Activated T-cell treated with anti-CD3 and anti-CD28 coated beads, Interleukin-2, amount 50 U/mL, for 4 hours (primary cell): ENCODE data around the gene RWDD4. TPM values are rescaled to one million over a fixed set of nuclear protein-coding genes. Genes with fewer than 3 reads are reported as not detected.

ENCODE experiments used
- ATAC-seq, 2 donors: fragments of 200-7000 bp; cut with Tn5 transposase; one replicate each; pipeline ENCODE4 v1.10.0; 2021
- DNase-seq: peaks from one replicate; pipeline ENCODE4 v3.0.0-alpha.2; 2020
- H3K27me3 Mint-ChIP-seq: one replicate; pipeline ENCODE4 v1.8.0; 2021; ENCODE audit warnings: low read depth, mixed read lengths
- H3K36me3 Mint-ChIP-seq: one replicate; pipeline ENCODE4 v1.8.0; 2022; ENCODE audit warnings: mixed read lengths; ENCODE audit not compliant: insufficient read depth
- H3K4me1 Mint-ChIP-seq: one replicate; pipeline ENCODE4 v1.8.0; 2021; ENCODE audit warnings: low read depth, mixed read lengths
- H3K4me3 Mint-ChIP-seq: one replicate; pipeline ENCODE4 v1.8.0; 2021; ENCODE audit warnings: mild to moderate bottlenecking, moderate library complexity, mixed read lengths
- H3K9me3 Mint-ChIP-seq: one replicate; pipeline ENCODE4 v1.8.0; 2021; ENCODE audit warnings: mixed read lengths
- total RNA-seq, 3 donors: library from RNA; stranded (reverse); gene quantifications; one replicate each; pipeline ENCODE4 v1.2.1, GENCODE V29; 2021

RWDD4 gene
- total RNA-seq, 3 donors from 2014 or later, result 28.0 to 30.7 (median 29.7) TPM

DNA sequence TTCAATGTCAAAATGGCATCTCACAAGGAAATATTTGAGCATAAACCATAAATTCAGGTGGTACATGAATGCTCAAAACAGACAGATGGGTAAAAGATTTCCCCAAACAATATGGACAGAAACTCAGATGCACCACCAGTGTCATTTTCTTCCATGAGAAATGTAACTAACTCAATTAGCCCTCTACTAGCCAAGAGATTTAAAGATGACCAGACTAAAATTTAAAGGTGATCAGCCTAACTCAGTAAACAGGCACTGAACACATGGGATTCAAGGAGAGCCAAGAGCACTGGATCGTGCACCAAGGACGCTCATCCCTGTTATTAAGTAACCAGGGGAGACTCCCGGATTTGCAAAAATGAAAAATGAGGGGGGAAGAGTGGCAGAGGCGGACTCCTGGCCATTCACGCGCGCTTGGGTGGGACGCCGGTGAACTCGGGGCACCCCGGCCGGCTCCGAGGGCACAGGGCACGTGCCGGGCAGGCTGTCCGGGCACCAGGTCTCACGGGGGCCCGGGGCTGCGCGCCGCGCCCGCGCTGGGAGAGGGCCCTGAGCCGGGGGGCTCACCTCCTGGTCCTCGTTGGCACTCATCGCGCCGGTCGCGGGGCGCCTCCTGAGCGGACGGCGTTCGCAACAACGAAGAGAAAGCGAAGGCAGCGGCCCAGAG lies 490 bp downstream of the RWDD4 start:
- H3K4me1 Mint-ChIP-seq, result peaks cover 25% of the 10 kb centered on the region
- DNase-seq, result peak; percentile 7
- H3K27me3 Mint-ChIP-seq, result no peaks in the 10 kb centered on the region
- H3K4me3 Mint-ChIP-seq, result peak overlapping the region; percentile 94
- H3K36me3 Mint-ChIP-seq, result peaks cover 6% of the 10 kb centered on the region
- H3K9me3 Mint-ChIP-seq, result no peaks in the 10 kb centered on the region
- ATAC-seq, result no peak

- Mint-ChIP-seq H3K4me3 (peak overlapping the region; percentile 94), H3K36me3 (peaks cover 13% of the 10 kb centered on the region), H3K9me3 (no peaks in the 10 kb centered on the region), H3K4me1 (peaks cover 25% of the 10 kb centered on the region), H3K27me3 (no peaks in the 10 kb centered on the region)
- ATAC-seq (no peak), DNase-seq (no peak)
Measured at GRCh38 chr4:183657564-183657963, 1.4 kb downstream of the RWDD4 start.

- peaks cover 11% of the 10 kb centered on the region for H3K36me3 Mint-ChIP-seq
- DNase-seq (no peak), ATAC-seq (no peak)
- no peaks in the 10 kb centered on the region for H3K27me3 Mint-ChIP-seq
- H3K4me1 Mint-ChIP-seq, result no peaks in the 10 kb centered on the region
- no peaks in the 10 kb centered on the region for H3K9me3 Mint-ChIP-seq
- no peak overlapping the region for H3K4me3 Mint-ChIP-seq
Measured at GRCh38 chr4:183645326-183645725, 13.7 kb downstream of the RWDD4 start.

DNA sequence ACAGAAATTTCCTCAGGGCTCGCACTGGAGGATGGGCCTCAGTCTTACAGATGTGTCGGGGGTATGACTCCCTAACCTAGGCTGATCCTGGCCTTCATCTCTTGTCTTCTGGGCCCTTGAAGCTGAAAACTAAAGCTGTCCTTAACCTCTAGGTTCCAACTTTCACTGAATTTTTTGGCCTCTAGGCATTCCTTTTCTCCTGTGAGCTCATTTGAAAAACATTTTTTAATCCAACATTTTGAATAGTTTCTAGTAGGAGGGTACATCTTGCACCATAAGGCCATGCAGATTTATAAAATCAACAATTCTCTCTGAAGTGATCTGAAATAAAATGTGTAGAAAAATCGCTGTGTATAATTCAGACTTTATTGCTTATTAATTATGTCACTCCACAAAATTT lies 19.7 kb downstream of the RWDD4 start:
- H3K9me3 Mint-ChIP-seq, result no peaks in the 10 kb centered on the region
- DNase-seq (no peak), ATAC-seq (no peak)
- no peak overlapping the region for H3K4me3 Mint-ChIP-seq
- H3K36me3 Mint-ChIP-seq, result peaks cover 10% of the 10 kb centered on the region
- H3K4me1 Mint-ChIP-seq, result peaks cover 11% of the 10 kb centered on the region
- H3K27me3 Mint-ChIP-seq, result no peaks in the 10 kb centered on the region

GRCh38 chr4:183638436-183638835 lies 20.5 kb downstream of the RWDD4 start:
- Mint-ChIP-seq H3K36me3 (peaks cover 7% of the 10 kb centered on the region), H3K4me3 (no peak overlapping the region), H3K4me1 (peaks cover 12% of the 10 kb centered on the region), H3K9me3 (no peaks in the 10 kb centered on the region), H3K27me3 (no peaks in the 10 kb centered on the region)
- DNase-seq, result no peak
- ATAC-seq, result no peak

DNA sequence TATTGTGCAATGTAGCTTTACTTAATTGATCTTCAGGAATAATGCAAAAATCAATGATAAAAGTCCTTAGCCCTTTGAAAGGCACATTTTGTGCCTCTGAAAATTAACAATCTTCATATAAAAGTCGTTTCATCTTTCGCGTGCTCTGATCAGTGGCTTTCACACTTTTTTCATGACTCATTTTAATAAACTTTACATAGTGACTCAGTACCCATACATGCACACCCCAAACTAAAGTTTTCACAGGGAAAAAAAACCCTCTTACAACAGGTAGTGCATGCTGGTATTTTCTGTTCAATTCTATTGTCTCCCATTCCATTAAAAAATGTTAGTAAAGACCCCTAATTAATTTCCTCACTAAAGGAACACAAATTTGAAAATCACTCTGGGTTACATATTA lies 21.5 kb downstream of the RWDD4 start:
- peaks cover 7% of the 10 kb centered on the region for H3K36me3 Mint-ChIP-seq
- no peaks in the 10 kb centered on the region for H3K27me3 Mint-ChIP-seq
- no peaks in the 10 kb centered on the region for H3K9me3 Mint-ChIP-seq
- DNase-seq (no peak), ATAC-seq (peak; percentile 83 to 84)
- H3K4me1 Mint-ChIP-seq, result peaks cover 13% of the 10 kb centered on the region
- H3K4me3 Mint-ChIP-seq, result no peak overlapping the region

DNA sequence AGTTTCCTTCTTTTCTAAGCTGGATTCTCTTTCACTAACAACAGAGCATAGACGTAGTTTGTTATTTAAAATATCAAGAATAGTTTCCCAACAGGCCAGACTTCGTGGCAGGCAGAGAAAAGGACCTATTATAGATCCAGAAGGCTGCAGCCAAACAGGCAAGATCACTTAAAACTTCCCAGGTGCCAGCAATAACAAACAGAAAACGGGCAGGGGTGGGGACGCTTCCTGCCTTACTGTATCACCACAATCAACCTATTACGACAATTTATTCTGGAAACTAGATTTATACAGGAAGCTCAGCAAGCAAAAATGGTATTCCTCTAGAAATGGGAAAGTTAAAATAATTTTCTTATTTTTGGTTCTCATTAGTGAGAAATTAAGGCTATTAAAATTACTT lies 22.1 kb downstream of the RWDD4 start:
- Mint-ChIP-seq H3K27me3 (no peaks in the 10 kb centered on the region), H3K4me3 (no peak overlapping the region), H3K36me3 (peaks cover 7% of the 10 kb centered on the region), H3K9me3 (no peaks in the 10 kb centered on the region), H3K4me1 (peaks cover 13% of the 10 kb centered on the region)
- DNase-seq (no peak), ATAC-seq (no peak)

GRCh38 chr4:183636503-183636902 lies 22.5 kb downstream of the RWDD4 start:
- peaks cover 13% of the 10 kb centered on the region for H3K4me1 Mint-ChIP-seq
- H3K36me3 Mint-ChIP-seq, result peaks cover 7% of the 10 kb centered on the region
- H3K9me3 Mint-ChIP-seq, result no peaks in the 10 kb centered on the region
- H3K4me3 Mint-ChIP-seq, result no peak overlapping the region
- H3K27me3 Mint-ChIP-seq, result no peaks in the 10 kb centered on the region
- ATAC-seq (no peak), DNase-seq (no peak)

DNA sequence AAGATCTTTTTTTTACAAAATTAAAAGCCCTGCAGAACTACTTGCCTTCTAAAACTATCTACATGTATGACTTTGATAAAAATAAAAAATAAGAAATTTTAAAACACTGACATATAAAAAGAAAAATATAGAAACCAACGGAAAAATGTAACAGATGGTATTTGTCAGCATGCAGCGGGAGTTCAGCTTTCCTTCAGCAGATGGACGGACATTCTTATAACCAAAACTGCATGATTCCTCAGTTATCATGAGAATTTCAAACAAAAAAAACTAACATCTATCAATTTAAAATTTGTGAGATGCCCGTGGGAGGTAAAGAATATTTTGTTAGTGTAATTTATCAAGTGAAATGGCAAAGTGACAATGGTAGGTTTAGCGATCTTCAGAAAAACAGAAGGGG lies 23.2 kb downstream of the RWDD4 start:
- ATAC-seq, result no peak
- no peak overlapping the region for H3K4me3 Mint-ChIP-seq
- H3K4me1 Mint-ChIP-seq, result peaks cover 13% of the 10 kb centered on the region
- H3K9me3 Mint-ChIP-seq, result no peaks in the 10 kb centered on the region
- DNase-seq, result no peak
- H3K36me3 Mint-ChIP-seq, result peaks cover 3% of the 10 kb centered on the region
- H3K27me3 Mint-ChIP-seq, result no peaks in the 10 kb centered on the region

DNA sequence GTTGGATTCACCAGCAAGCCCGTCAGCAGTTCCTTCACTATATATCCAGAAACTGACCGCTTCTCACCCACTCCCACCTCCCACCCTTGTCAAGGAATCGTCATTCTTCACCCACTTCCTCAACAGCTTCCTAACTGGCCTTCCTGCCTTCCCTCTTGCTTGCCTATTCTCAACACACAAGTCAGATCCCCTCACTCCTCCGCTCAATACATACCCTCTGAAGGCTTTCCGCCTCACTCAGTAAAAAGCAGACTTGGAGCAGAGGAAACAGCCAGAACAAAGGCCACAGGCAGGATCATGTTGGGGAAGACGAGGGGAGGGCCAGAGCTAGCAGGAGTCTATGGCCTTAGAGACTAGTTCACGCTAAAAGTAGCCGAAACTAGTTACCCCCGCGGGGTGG lies 23.7 kb downstream of the RWDD4 start:
- no peak overlapping the region for H3K4me3 Mint-ChIP-seq
- H3K36me3 Mint-ChIP-seq, result peaks cover 3% of the 10 kb centered on the region
- ATAC-seq, result no peak

GRCh38 chr4:183633476-183634400 lies 25.2 kb downstream of the RWDD4 start:
- H3K4me1 Mint-ChIP-seq, result peaks cover 13% of the 10 kb centered on the region
- H3K27me3 Mint-ChIP-seq, result no peaks in the 10 kb centered on the region
- no peak overlapping the region for H3K4me3 Mint-ChIP-seq
- H3K9me3 Mint-ChIP-seq, result no peaks in the 10 kb centered on the region
- DNase-seq (no peak), ATAC-seq (peak in 1 of 2 donors; percentile 41)
- no peaks in the 10 kb centered on the region for H3K36me3 Mint-ChIP-seq

More for the DNA sequence above, 23.7 kb downstream of the RWDD4 start:
- Mint-ChIP-seq H3K27me3 (no peaks in the 10 kb centered on the region), H3K9me3 (no peaks in the 10 kb centered on the region), H3K4me1 (peaks cover 13% of the 10 kb centered on the region)
- no peak for DNase-seq

GRCh38 chr4:183632689-183633088 lies 26.3 kb downstream of the RWDD4 start:
- no peaks in the 10 kb centered on the region for H3K36me3 Mint-ChIP-seq
- no peak for ATAC-seq
- H3K4me1 Mint-ChIP-seq, result peaks cover 13% of the 10 kb centered on the region
- DNase-seq, result no peak
- H3K9me3 Mint-ChIP-seq, result no peaks in the 10 kb centered on the region
- H3K27me3 Mint-ChIP-seq, result peaks cover 2% of the 10 kb centered on the region
- H3K4me3 Mint-ChIP-seq, result no peak overlapping the region

DNA sequence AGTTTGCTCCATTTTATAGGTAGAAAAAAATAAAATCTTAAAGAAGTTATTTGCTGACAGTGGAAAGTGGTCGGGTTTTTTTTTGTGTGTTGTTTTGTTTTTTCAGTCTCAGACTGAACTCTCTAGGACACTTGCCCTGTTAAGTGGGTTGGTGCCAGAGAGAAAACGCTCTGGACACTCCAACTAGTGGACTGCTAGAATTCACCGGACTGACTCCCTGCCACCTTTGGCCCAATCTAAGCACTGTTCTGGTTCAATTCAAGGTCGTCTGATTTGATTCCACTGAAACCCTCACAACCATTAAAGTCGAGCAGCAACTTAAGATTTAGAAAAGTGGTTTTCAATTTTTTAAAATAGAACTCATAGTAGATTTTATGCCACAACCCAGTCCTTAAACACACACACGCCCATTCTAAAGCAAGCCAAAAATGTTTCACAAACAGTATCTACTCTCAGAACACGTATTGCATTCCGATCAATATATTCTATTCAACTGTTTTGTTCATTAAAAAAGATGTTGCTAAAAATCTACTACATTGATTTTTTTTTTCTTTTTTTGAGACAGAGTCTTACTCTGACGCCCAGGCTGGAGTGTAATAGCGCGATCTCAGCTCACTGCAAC lies 27.3 kb downstream of the RWDD4 start:
- DNase-seq, result no peak
- Mint-ChIP-seq H3K36me3 (no peaks in the 10 kb centered on the region), H3K9me3 (no peaks in the 10 kb centered on the region), H3K4me3 (no peak overlapping the region), H3K27me3 (peaks cover 2% of the 10 kb centered on the region), H3K4me1 (peaks cover 3% of the 10 kb centered on the region)
- ATAC-seq, result no peak

DNA sequence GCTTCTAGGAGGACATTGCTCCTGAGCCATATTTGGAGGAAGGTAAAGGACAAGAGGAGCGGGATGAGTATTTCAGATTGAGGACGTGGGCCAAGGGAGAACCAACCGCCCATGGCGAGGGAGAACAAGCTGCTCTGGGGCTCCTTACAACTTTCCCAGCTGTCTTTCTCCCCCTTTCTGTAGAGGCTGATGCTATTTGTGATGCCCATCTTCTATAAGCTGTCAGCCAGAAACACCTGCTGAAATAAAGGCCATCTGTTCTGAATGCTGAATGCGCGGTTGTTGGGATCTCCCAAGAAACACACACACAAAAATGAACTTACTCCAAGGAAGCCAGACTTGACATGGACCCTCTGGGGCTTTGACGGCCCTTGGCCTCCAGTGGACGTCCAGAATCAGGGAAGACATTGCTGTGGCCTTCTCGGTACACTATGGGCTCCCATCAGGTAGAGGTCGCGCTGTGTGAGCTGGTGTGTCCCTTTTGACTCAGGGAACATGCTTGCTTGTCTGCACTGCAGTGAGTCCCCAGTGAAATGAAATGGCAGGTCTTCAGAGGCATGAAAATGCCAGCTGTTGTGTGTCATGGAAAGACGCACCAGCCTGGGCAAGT lies 30.9 kb downstream of the RWDD4 start:
- Mint-ChIP-seq H3K27me3 (peaks cover 2% of the 10 kb centered on the region), H3K4me3 (no peak overlapping the region), H3K36me3 (no peaks in the 10 kb centered on the region), H3K9me3 (no peaks in the 10 kb centered on the region), H3K4me1 (no peaks in the 10 kb centered on the region)
- DNase-seq, result no peak
- ATAC-seq, result no peak
